SK-N-SH (cell line): ENCODE measurements around the gene LCN9. TPM values are rescaled to one million over a fixed set of nuclear protein-coding genes. Genes with fewer than 3 reads are reported as not detected.
A peak's percentile ranks its signal among the peaks of the same experiment; 100 is the strongest.

Experiments
- CTCF ChIA-PET: fragments of 300-600, 350-600 bp; formaldehyde crosslinking; extraction: SDS; loops from one replicate; lab custom pipeline; 2021; lab: Yijun Ruan, JAX
- POLR2A ChIA-PET: fragments of 350-600 bp; sonication (Branson Sonifier 250); formaldehyde crosslinking; extraction: SDS; loops from one replicate; lab custom pipeline; 2020; ENCODE audit warnings: antibody characterized with exemption, inconsistent platforms; lab: Yijun Ruan, JAX
- DNase-seq: peaks from one replicate; pipeline ENCODE4 v3.0.0; 2012
- H2AFZ ChIP-seq: fragments of 200-600 bp; sonication (generic); 2 replicates; pipeline ENCODE4 v1.8.1; 2016; ENCODE audit warnings: antibody characterized with exemption, mild to moderate bottlenecking, low read depth
- H3F3A ChIP-seq: fragments of 200-600 bp; sonication (generic); replicated peaks from 2 replicates; pipeline ENCODE3; 2016; ENCODE audit warnings: antibody characterized with exemption, mild to moderate bottlenecking; ENCODE audit not compliant: insufficient read depth
- H3K27ac ChIP-seq, 2 experiments: fragments of 200-500 bp in 1 of 2; fragments of 200-600 bp in 1 of 2; sonication (Bioruptor generic) in 1 of 2; sonication (generic), shearing (Covaris generic) in 1 of 2; 2 replicates each; pipeline versions ENCODE4 v1.5.1 to v1.6.1; 2014 to 2016; ENCODE audit warnings: low read depth in 2 of 2, inconsistent platforms in 1 of 2, low read length in 1 of 2, mild to moderate bottlenecking in 1 of 2, mixed read lengths in 1 of 2
- H3K27me3 ChIP-seq: fragments of 200-600 bp; sonication (generic), shearing (Covaris generic); 2 replicates; pipeline ENCODE4 v1.6.1; 2016; ENCODE audit warnings: mixed run types; ENCODE audit not compliant: insufficient read depth
- H3K36me3 ChIP-seq, 2 experiments: fragments of 200-500 bp in 1 of 2; fragments of 200-600 bp in 1 of 2; sonication (Bioruptor generic) in 1 of 2; sonication (generic) in 1 of 2; replicated peaks in 1 of 2; 2 replicates each; pipeline versions ENCODE3 to v1.5.1; 2014 to 2016; ENCODE audit warnings: low read length in 1 of 2, mild to moderate bottlenecking in 1 of 2; ENCODE audit not compliant: insufficient read depth in 2 of 2, control insufficient read depth in 1 of 2
- H3K4me1 ChIP-seq, 2 experiments: fragments of 200-500 bp in 1 of 2; fragments of 200-600 bp in 1 of 2; sonication (Bioruptor generic) in 1 of 2; sonication (generic), shearing (Covaris generic) in 1 of 2; 2 replicates each; pipeline versions ENCODE4 v1.5.1 to v1.6.1; 2014 to 2016; ENCODE audit warnings: low read depth in 1 of 2, low read length in 1 of 2, mixed run types in 1 of 2; ENCODE audit not compliant: insufficient read depth in 2 of 2, control insufficient read depth in 1 of 2
- H3K4me2 ChIP-seq: fragments of 200-600 bp; sonication (generic), shearing (Covaris generic); 2 replicates; pipeline ENCODE4 v1.6.1; 2017; ENCODE audit warnings: mixed run types
- H3K4me3 ChIP-seq, 2 experiments: fragments of 200-500 bp in 1 of 2; fragments of 200-600 bp in 1 of 2; sonication (Bioruptor generic) in 1 of 2; sonication (generic), shearing (Covaris generic) in 1 of 2; 2 replicates each; pipeline versions ENCODE4 v1.5.1 to v1.8.1; 2014 to 2016; ENCODE audit warnings: low read depth in 2 of 2, inconsistent platforms in 1 of 2, low read length in 1 of 2, mild to moderate bottlenecking in 1 of 2, mixed read lengths in 1 of 2, moderate library complexity in 1 of 2
- H3K79me2 ChIP-seq: fragments of 200-600 bp; sonication (generic); 2 replicates; pipeline ENCODE4 v1.8.1; 2017; ENCODE audit warnings: mild to moderate bottlenecking; ENCODE audit not compliant: insufficient read depth
- H3K9ac ChIP-seq: fragments of 200-600 bp; sonication (generic); 2 replicates; pipeline ENCODE4 v1.6.1; 2017; ENCODE audit warnings: mixed run types
- H3K9me2 ChIP-seq: fragments of 200-600 bp; sonication (generic); 2 replicates; pipeline ENCODE4 v1.6.1; 2017; ENCODE audit warnings: mixed run types
- H3K9me3 ChIP-seq: fragments of 200-600 bp; sonication (generic); 2 replicates; pipeline ENCODE4 v1.6.1; 2017; ENCODE audit warnings: mixed run types, mild to moderate bottlenecking, moderate library complexity
- H4K20me1 ChIP-seq: fragments of 200-600 bp; sonication (generic); 2 replicates; pipeline ENCODE4 v1.6.1; 2017; ENCODE audit warnings: mild to moderate bottlenecking, mixed run types; ENCODE audit not compliant: insufficient read depth
- ELF1 ChIP-seq: IDR thresholded peaks from 2 replicates; pipeline ENCODE4 v1.4.0; 2012
- EP300 ChIP-seq, 2 experiments: IDR thresholded peaks; 2 replicates each; pipeline versions ENCODE4 v1.4.0 to v1.6.1; 2012; ENCODE audit warnings: borderline replicate concordance in 1 of 2, low read depth in 1 of 2, low read length in 1 of 2
- EZH2phosphoT487 ChIP-seq: fragments of 200-600 bp; sonication (generic); IDR thresholded peaks from 2 replicates; pipeline ENCODE4 v1.6.1; 2017; ENCODE audit warnings: low read depth, mixed run types, mild to moderate bottlenecking, antibody characterized with exemption, moderate library complexity, borderline replicate concordance
- FOSL2 ChIP-seq: IDR thresholded peaks from 2 replicates; pipeline ENCODE4 v1.4.0; 2012; ENCODE audit warnings: low read depth, mild to moderate bottlenecking, moderate library complexity, borderline replicate concordance
- FOXM1 ChIP-seq: IDR thresholded peaks from 2 replicates; pipeline ENCODE4 v1.4.0; 2012; ENCODE audit warnings: low read depth, mild to moderate bottlenecking
- GABPA ChIP-seq: IDR thresholded peaks from 2 replicates; pipeline ENCODE4 v1.4.0; 2012; ENCODE audit warnings: low read depth, mild to moderate bottlenecking
- GATA2 ChIP-seq: sonication (generic); formaldehyde crosslinking; IDR thresholded peaks from 2 replicates; pipeline ENCODE4 v1.5.0; 2020; ENCODE audit warnings: mild to moderate bottlenecking, missing genetic modification reagents
- JUND ChIP-seq: IDR thresholded peaks from 2 replicates; pipeline ENCODE4 v1.4.0; 2012
- MEF2A ChIP-seq: IDR thresholded peaks from 2 replicates; pipeline ENCODE4 v1.4.0; 2012; ENCODE audit warnings: low read depth, borderline replicate concordance
- NFIC ChIP-seq: IDR thresholded peaks from 2 replicates; pipeline ENCODE4 v1.4.0; 2012; ENCODE audit warnings: borderline replicate concordance
- NRF1 ChIP-seq: IDR thresholded peaks from 2 replicates; pipeline ENCODE4 v1.6.1; 2012; ENCODE audit warnings: low read depth, mild to moderate bottlenecking, low read length
- RFX5 ChIP-seq: IDR thresholded peaks from 2 replicates; pipeline ENCODE4 v1.6.1; 2012; ENCODE audit warnings: mild to moderate bottlenecking, improper control_type of control experiment, low read length
- SMC3 ChIP-seq: IDR thresholded peaks from 2 replicates; pipeline ENCODE4 v1.6.1; 2012; ENCODE audit warnings: low read depth, low read length, improper control_type of control experiment
- TAF1 ChIP-seq: IDR thresholded peaks from 2 replicates; pipeline ENCODE4 v1.6.1; 2012; ENCODE audit warnings: low read depth, mild to moderate bottlenecking, low read length, moderate library complexity, borderline replicate concordance
- TEAD4 ChIP-seq: IDR thresholded peaks from 2 replicates; pipeline ENCODE4 v1.4.0; 2012; ENCODE audit warnings: mild to moderate bottlenecking, borderline replicate concordance; ENCODE audit not compliant: insufficient read depth
- WGBS: methylation state at CpG from one replicate; pipeline ENCODE4 v1.1.6; 2017; ENCODE audit warnings: low lambda C conversion rate; 5-methylcytosine and 5-hydroxymethylcytosine counted together
- polyA plus RNA-seq, 3 experiments: library from polyadenylated mRNA; depleted of rRNA; stranded (reverse); fragments of >200 nt; gene quantifications; 2 replicates each; pipeline ENCODE4 v1.2.3, GENCODE V29; 2012
- TF ChIP-seq, protein P1 (sequence below): IDR thresholded peaks from 2 replicates; pipeline ENCODE4 v1.4.0; 2012; ENCODE audit warnings: low read depth
- TF ChIP-seq, protein P2 (sequence below): fragments of 150-350 bp; IDR thresholded peaks from 2 replicates; pipeline ENCODE4 v1.6.1; 2017; ENCODE audit warnings: antibody characterized with exemption, low read length, low read depth, borderline replicate concordance
- TF ChIP-seq, protein P3 (sequence below): fragments of 150-350 bp; IDR thresholded peaks from 2 replicates; pipeline ENCODE4 v1.6.1; 2016; ENCODE audit warnings: mild to moderate bottlenecking, low read depth, low read length
- TF ChIP-seq, protein P4 (sequence below): IDR thresholded peaks from 2 replicates; pipeline ENCODE4; 2012
- TF ChIP-seq, protein P5 (sequence below): IDR thresholded peaks from 2 replicates; pipeline ENCODE4 v1.4.0; 2012; ENCODE audit warnings: low read depth, borderline replicate concordance

LCN9 gene
- polyA plus RNA-seq, 1 of the 3 experiments (the other 2 are of a cell fraction): not detected

DNA sequence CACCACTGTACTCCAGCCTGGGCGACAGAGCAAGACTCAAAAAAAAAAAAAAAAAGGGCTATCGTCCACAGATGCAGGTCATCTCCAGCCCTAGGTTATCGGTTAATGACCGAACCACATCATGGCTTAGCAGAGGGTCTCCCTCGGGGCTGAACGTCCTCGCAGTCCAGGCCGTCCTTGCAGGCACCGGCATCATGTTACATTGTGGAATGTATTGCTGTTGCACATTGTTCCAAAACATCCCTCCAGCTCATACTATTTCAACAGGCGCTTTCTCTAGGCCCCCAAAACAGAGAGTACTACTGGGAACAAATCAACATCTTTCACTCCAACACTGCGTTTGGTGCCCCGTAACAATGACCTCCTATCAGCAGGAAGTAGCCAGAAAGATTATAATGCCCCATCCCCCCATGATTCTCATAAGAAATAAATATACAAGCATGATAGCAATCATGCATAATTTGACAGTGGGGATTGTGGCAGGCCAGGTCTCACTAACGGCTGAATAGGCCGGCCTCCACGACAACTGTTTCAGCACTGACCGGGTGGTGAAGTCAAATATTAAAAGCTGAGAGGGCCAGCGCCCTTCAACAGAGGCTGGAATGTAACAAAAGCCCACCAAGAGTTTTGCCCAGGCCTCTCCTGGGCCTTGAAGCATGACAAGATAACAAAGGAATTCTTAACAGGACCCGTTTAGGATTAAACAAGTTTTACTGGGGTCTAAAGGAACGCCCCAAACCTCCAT is 1.1 kb upstream of the LCN9 start:
- Histone ChIP-seq H3K9me2 (no peaks in the 10 kb centered on the region), H3F3A (no peaks in the 10 kb centered on the region), H3K9me3 (no peaks in the 10 kb centered on the region), H3K4me1 (peaks cover 0 to 2% of the 10 kb centered on the region in 2 experiments; a peak in 1 of 4 replicates), H3K79me2 (no peaks in the 10 kb centered on the region), H2AFZ (no peak overlapping the region), H3K4me3 (no peak overlapping the region), H3K4me2 (no peak overlapping the region), H4K20me1 (no peaks in the 10 kb centered on the region), H3K9ac (no peak overlapping the region), H3K27me3 (no peaks in the 10 kb centered on the region), H3K27ac (no peak overlapping the region), H3K36me3 (no peaks in the 10 kb centered on the region)
- TF ChIP-seq EP300 (IDR thresholded peaks at IDR 0.05; ENCODE audit: borderline replicate concordance in 1 of 2, low read depth in 1 of 2, low read length in 1 of 2) (no peak), NRF1 (no peak), TEAD4 (no peak)
- TF ChIP-seq, protein P1, sequence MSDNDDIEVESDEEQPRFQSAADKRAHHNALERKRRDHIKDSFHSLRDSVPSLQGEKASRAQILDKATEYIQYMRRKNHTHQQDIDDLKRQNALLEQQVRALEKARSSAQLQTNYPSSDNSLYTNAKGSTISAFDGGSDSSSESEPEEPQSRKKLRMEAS: no peak
- TF ChIP-seq, protein P2, sequence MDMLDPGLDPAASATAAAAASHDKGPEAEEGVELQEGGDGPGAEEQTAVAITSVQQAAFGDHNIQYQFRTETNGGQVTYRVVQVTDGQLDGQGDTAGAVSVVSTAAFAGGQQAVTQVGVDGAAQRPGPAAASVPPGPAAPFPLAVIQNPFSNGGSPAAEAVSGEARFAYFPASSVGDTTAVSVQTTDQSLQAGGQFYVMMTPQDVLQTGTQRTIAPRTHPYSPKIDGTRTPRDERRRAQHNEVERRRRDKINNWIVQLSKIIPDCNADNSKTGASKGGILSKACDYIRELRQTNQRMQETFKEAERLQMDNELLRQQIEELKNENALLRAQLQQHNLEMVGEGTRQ: no peak
- ChIA-PET POLR2A (no interaction called here), CTCF (interaction anchor here (1.4 kb wide), 1 partner anchor 59 kb away, joined by 3 read pairs; no protein-coding TSS in a partner anchor)
- DNase-seq: peak; percentile 6
- 63% methylated on average over 17 of the region's 19 CpGs for WGBS

DNA sequence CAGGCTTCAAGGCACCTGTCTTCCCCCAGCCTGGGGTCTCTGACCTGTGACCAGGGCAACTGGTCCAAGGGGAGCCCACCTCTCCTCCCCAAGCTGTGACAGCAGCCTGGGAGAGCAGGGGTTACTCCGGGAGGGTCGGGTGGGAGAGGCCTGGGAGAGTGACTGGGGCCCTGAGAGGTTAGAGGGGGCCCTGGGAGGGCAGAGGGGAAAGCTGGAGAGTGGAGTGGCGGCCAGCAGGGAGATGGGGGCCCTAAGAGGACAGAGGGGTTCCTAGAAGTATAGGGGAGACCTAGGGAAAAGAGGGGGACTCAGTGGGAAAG is 302 bp downstream of the LCN9 start:
- Histone ChIP-seq H3K79me2 (no peaks in the 10 kb centered on the region), H3K4me1 (peaks cover 0 to 2% of the 10 kb centered on the region in 2 experiments; a peak in 1 of 4 replicates), H3K27ac (no peak overlapping the region), H2AFZ (no peak overlapping the region), H4K20me1 (no peaks in the 10 kb centered on the region), H3F3A (no peaks in the 10 kb centered on the region), H3K9me3 (no peaks in the 10 kb centered on the region), H3K9me2 (no peaks in the 10 kb centered on the region), H3K4me3 (no peak overlapping the region), H3K36me3 (no peaks in the 10 kb centered on the region), H3K27me3 (no peaks in the 10 kb centered on the region), H3K9ac (no peak overlapping the region), H3K4me2 (no peak overlapping the region)
- POLR2A ChIA-PET: no interaction called here
- no peak for TF ChIP-seq TEAD4
- no peak for TF ChIP-seq NFIC
- TF ChIP-seq, protein P3, sequence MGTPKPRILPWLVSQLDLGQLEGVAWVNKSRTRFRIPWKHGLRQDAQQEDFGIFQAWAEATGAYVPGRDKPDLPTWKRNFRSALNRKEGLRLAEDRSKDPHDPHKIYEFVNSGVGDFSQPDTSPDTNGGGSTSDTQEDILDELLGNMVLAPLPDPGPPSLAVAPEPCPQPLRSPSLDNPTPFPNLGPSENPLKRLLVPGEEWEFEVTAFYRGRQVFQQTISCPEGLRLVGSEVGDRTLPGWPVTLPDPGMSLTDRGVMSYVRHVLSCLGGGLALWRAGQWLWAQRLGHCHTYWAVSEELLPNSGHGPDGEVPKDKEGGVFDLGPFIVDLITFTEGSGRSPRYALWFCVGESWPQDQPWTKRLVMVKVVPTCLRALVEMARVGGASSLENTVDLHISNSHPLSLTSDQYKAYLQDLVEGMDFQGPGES: no peak
- TF ChIP-seq, protein P4, sequence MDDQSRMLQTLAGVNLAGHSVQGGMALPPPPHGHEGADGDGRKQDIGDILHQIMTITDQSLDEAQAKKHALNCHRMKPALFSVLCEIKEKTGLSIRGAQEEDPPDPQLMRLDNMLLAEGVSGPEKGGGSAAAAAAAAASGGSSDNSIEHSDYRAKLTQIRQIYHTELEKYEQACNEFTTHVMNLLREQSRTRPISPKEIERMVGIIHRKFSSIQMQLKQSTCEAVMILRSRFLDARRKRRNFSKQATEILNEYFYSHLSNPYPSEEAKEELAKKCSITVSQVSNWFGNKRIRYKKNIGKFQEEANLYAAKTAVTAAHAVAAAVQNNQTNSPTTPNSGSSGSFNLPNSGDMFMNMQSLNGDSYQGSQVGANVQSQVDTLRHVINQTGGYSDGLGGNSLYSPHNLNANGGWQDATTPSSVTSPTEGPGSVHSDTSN: no peak
- no peak for TF ChIP-seq ELF1
- no peak for TF ChIP-seq EZH2phosphoT487
- TF ChIP-seq, protein P5, sequence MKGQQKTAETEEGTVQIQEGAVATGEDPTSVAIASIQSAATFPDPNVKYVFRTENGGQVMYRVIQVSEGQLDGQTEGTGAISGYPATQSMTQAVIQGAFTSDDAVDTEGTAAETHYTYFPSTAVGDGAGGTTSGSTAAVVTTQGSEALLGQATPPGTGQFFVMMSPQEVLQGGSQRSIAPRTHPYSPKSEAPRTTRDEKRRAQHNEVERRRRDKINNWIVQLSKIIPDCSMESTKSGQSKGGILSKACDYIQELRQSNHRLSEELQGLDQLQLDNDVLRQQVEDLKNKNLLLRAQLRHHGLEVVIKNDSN: no peak
- no peak for TF ChIP-seq FOSL2
- no peak for TF ChIP-seq JUND
- TF ChIP-seq GATA2: no peak
- TF ChIP-seq, protein P2: no peak
- TF ChIP-seq GABPA: no peak
- TF ChIP-seq, protein P1: no peak
- TF ChIP-seq MEF2A: no peak
- TF ChIP-seq RFX5: no peak
- TF ChIP-seq EP300 (IDR thresholded peaks at IDR 0.05; ENCODE audit: borderline replicate concordance in 1 of 2, low read depth in 1 of 2, low read length in 1 of 2): no peak
- no peak for TF ChIP-seq FOXM1
- TF ChIP-seq TAF1: no peak
- no peak for TF ChIP-seq SMC3
- WGBS: 32% methylated on average over 3 of the region's 3 CpGs
- peak; percentile 14 for DNase-seq
- CTCF ChIA-PET: interaction anchor here (1.4 kb wide), 1 partner anchor 61 kb away, joined by 3 read pairs; no protein-coding TSS in a partner anchor
